ENCODE results near the gene KHDRBS1. TPM values are rescaled to one million over a fixed set of nuclear protein-coding genes. Genes with fewer than 3 reads are reported as not detected.

The KHDRBS1 gene
- total and polyA plus RNA-seq, 9 of the 15 experiments (the other 6 are each of a cell fraction or from before 2014, with no cell fraction given), result 48.4 to 257 (median 114) TPM

- no peak for TF ChIP-seq ZNF512 (tag; IDR thresholded peaks at IDR 0.05)
- peak; percentile 16; the same call in 1 of the 2 replicates for TF ChIP-seq C11orf30 (IDR thresholded peaks at IDR 0.05; ENCODE audit: low read depth)
- TF ChIP-seq DNMT1 (IDR thresholded peaks at IDR 0.05), result no peak
- no peak for TF ChIP-seq SNAPC5 (CRISPR knock-in tag; IDR thresholded peaks at IDR 0.05)
- no peak for TF ChIP-seq SRSF7 (optimal IDR thresholded peaks at IDR 0.05; ENCODE audit: low read depth, low read length)
- TF ChIP-seq ZNF316 (IDR thresholded peaks at IDR 0.05), result peak; percentile 68
- peak; percentile 42; the same call in 1 of the 2 replicates for TF ChIP-seq HLTF (IDR thresholded peaks at IDR 0.05)
- no peak for TF ChIP-seq MLX (CRISPR knock-in tag; conservative IDR thresholded peaks at IDR 0.05)
- TF ChIP-seq RBM39 (optimal IDR thresholded peaks at IDR 0.05; ENCODE audit: low read depth, low read length), result no peak
- no peak for TF ChIP-seq EGR1 (conservative IDR thresholded peaks at IDR 0.05)
- 0 out of 2 replicates have a peak, but pooled peaks have one; percentile 33 for TF ChIP-seq ETV1 (tag; conservative IDR thresholded peaks at IDR 0.05; ENCODE audit: low read depth)
- TF ChIP-seq CREB5 (CRISPR knock-in tag; IDR thresholded peaks at IDR 0.05), result no peak
- no peak for TF ChIP-seq ZBTB12 (CRISPR knock-in tag; IDR thresholded peaks at IDR 0.05)
- no peak for TF ChIP-seq ZNF280A (IDR thresholded peaks at IDR 0.05; ENCODE audit: low read depth, partially characterized antibody)
- TF ChIP-seq ZNF232 (CRISPR knock-in tag; IDR thresholded peaks at IDR 0.05), result no peak
- TF ChIP-seq STAT5B (CRISPR knock-in tag; IDR thresholded peaks at IDR 0.05), result no peak
- TF ChIP-seq NR3C1 (CRISPR knock-in tag; IDR thresholded peaks at IDR 0.05), result no peak
- TF ChIP-seq SP1 (CRISPR knock-in tag; IDR thresholded peaks at IDR 0.05), result no peak
- peak; percentile 93 for TF ChIP-seq HDGF (IDR thresholded peaks at IDR 0.05)
- TF ChIP-seq ZBTB26 (CRISPR knock-in tag; IDR thresholded peaks at IDR 0.05), result 0 out of 2 replicates have a peak, but pooled peaks have one; percentile 14
- TF ChIP-seq HOMEZ (CRISPR knock-in tag; IDR thresholded peaks at IDR 0.05), result no peak
These were observed 11.8 kb downstream of the KHDRBS1 start (continued) for GRCh38 chr1:32025515-32025914.

Data from K562 (cell line).